BJ (cell line): ENCODE data around the gene CUL2. TPM values are rescaled to one million over a fixed set of nuclear protein-coding genes. Genes with fewer than 3 reads are reported as not detected.

ENCODE experiments used
- CTCF ChIA-PET: fragments of 350-600 bp; formaldehyde crosslinking; extraction: SDS; loops from one replicate; lab custom pipeline; 2021; ENCODE audit warnings: antibody characterized with exemption, inconsistent platforms; lab: Yijun Ruan, JAX
- POLR2A ChIA-PET: fragments of 300-600 bp; sonication (Branson Sonifier 250); formaldehyde crosslinking; extraction: SDS; loops from one replicate; lab custom pipeline; 2021; ENCODE audit warnings: antibody characterized with exemption; lab: Charles Lee
- DNase-seq: peaks from one replicate; pipeline ENCODE4 v3.0.0-alpha.2; 2011; ENCODE audit warnings: low read depth
- H3K27me3 ChIP-seq: 2 replicates; pipeline ENCODE4 v1.6.0; 2011; ENCODE audit warnings: low read length; ENCODE audit not compliant: control insufficient read depth, insufficient read depth
- H3K36me3 ChIP-seq: 2 replicates; pipeline ENCODE4 v1.5.1; 2011; ENCODE audit warnings: low read length; ENCODE audit not compliant: control insufficient read depth, insufficient read depth
- H3K4me3 ChIP-seq: 2 replicates; pipeline ENCODE4 v1.5.1; 2011; ENCODE audit warnings: low read depth, mild to moderate bottlenecking, control low read depth, low read length
- CTCF ChIP-seq: IDR thresholded peaks from 2 replicates; pipeline ENCODE4 v1.5.1; 2011; ENCODE audit warnings: low read depth, mild to moderate bottlenecking, control low read depth, inconsistent platforms, low read length, moderate library complexity; ENCODE audit not compliant: insufficient read depth
- polyA plus RNA-seq: library from polyadenylated mRNA; depleted of rRNA; stranded (reverse); fragments of >200 nt; gene quantifications from 2 replicates; pipeline ENCODE4 v1.2.3, GENCODE V29; 2011

The CUL2 gene
- polyA plus RNA-seq, 1 experiment = 9.4 TPM

DNA sequence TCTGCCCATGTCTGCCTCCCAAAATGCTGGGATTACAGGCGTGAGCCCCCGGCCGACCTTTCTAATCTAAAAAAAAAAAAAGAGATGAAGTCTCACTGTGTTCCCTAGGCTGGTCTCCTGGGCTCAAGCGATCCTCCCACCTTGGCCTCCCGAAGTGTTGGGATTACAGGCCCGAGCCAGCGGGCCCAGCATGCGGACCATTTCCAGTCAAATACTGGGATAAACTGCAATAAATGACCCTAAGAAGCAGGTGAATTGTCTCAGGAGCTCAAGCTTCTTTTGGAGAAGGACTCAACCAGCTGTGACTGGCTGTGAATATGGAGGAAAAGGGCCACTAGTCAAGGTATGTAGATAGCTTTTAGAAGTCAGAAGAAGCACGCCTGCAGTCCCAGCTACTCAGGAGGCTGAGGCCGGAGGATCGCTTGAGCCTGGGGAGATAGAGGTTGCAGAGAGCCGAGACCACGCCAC lies 36.0 kb upstream of the CUL2 start:
- H3K27me3 ChIP-seq = no peaks in the 10 kb centered on the region
- ChIA-PET POLR2A (interaction anchor here (1.0 kb wide), 1 partner anchor 70 kb away, joined by 5 read pairs; no protein-coding TSS in a partner anchor), CTCF (interaction anchor here (0.6 to 14.6 kb wide), 9 partner anchors 14 to 481 kb away, joined by 3 to 239 read pairs (median 3); no protein-coding TSS in a partner anchor)
- no peaks in the 10 kb centered on the region for H3K36me3 ChIP-seq
- no peak for DNase-seq
- peak overlapping the region; percentile 90 for H3K4me3 ChIP-seq
- TF ChIP-seq CTCF = no peak

DNA sequence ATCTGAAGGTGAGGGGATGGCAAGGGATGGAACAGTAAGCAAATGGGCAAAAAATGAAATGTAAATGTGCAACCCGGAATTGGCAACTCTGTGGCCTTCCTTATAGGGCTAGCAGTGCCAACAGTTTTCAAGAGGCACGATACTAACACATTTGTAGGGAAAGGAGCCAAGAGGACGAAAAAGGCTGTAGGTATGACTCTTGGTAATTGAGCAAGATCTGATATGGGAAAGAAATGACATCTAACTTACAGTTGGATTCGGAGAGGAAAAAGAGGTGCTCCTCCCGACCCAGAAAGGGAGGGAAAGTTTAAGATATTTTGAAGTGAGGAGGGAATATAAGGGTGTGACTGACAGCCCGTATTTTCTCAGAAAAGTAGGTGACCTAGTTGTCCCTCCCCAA lies 34.4 kb upstream of the CUL2 start:
- no peaks in the 10 kb centered on the region for H3K27me3 ChIP-seq
- TF ChIP-seq CTCF = no peak
- ChIA-PET POLR2A (no interaction called here), CTCF (interaction anchor here (14.6 kb wide), 1 partner anchor 94 kb away, joined by 239 read pairs; no protein-coding TSS in a partner anchor)
- no peak overlapping the region for H3K4me3 ChIP-seq
- no peaks in the 10 kb centered on the region for H3K36me3 ChIP-seq
- DNase-seq = no peak

DNA sequence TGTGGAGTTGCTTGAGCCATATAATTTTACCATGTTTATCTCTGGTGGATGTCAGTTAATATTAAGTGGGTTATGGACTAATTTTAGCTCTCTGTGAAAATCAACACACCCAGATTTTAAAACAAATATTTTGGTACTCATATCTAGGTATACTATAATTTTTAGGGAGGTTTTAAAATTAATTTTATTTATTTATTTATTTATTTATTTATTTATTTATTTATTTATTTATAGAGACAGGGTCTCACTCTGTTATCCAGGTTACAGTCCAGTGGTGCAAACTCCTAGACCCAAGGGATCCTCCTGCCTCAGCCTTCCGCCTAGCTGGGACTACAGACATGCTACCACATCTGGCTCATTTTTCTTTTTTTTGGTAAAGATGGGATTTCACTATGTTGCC lies 29.2 kb upstream of the CUL2 start:
- H3K4me3 ChIP-seq = no peak overlapping the region
- no peak for TF ChIP-seq CTCF
- ChIA-PET CTCF (interaction anchor here (0.6 to 14.6 kb wide), 10 partner anchors 11 to 879 kb away, joined by 3 to 239 read pairs (median 5); no protein-coding TSS in a partner anchor), POLR2A (interaction anchor here (0.7 kb wide), 1 partner anchor 29 kb away, joined by 3 read pairs; no protein-coding TSS in a partner anchor)
- H3K36me3 ChIP-seq = no peaks in the 10 kb centered on the region
- no peaks in the 10 kb centered on the region for H3K27me3 ChIP-seq
- DNase-seq = no peak

DNA sequence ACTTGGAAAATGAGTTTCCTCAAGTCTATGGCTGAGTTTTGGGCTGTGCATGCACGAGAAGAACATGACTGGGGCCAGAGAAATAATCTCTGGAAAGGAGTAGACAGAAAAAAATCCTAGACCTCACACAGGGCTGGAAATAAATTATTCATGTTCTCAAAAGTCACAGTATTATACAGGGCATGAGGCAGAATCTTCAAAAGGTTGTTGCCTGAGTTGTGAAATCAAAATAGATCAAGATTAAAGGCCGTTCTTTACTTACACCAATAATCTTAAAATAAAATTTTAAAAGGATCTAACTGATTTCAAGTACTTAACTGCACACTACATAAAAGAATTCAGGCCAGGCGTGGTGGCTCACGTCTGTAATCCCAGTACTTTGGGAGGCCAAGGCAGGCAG lies 22.4 kb upstream of the CUL2 start:
- no peak for TF ChIP-seq CTCF
- Histone ChIP-seq H3K4me3 (no peak overlapping the region), H3K36me3 (no peaks in the 10 kb centered on the region), H3K27me3 (no peaks in the 10 kb centered on the region)
- POLR2A ChIA-PET = no interaction called here
- DNase-seq = no peak
- CTCF ChIA-PET = no interaction called here

- Histone ChIP-seq H3K27me3 (peaks cover under 1% of the 10 kb centered on the region; the same call in 1 of the 2 replicates), H3K4me3 (no peak overlapping the region), H3K36me3 (no peaks in the 10 kb centered on the region)
- CTCF ChIA-PET = no interaction called here
- no peak for DNase-seq
- POLR2A ChIA-PET = no interaction called here
- no peak for TF ChIP-seq CTCF
Observed at GRCh38 chr10:35103882-35104281, 13.7 kb upstream of the CUL2 start.
